ENCODE results near the gene MED25. TPM values are rescaled to one million over a fixed set of nuclear protein-coding genes. Genes with fewer than 3 reads are reported as not detected.

MED25 gene
- polyA plus RNA-seq, 1 donor from 2014 or later = 18.9 TPM

- Histone ChIP-seq H3K9me3 (ENCODE audit: low read length) (no peaks in the 10 kb centered on the region), H3K4me3 (ENCODE audit: low read length) (no peak overlapping the region), H2AFZ (ENCODE audit: low read depth, low read length) (no peak overlapping the region), H3K79me2 (replicated peaks; ENCODE audit: insufficient read depth, low read length) (no peaks in the 10 kb centered on the region), H3K9ac (ENCODE audit: low read length) (no peak overlapping the region), H3F3A (ENCODE audit: insufficient read depth, low read length, poor library complexity, severe bottlenecking) (no peaks in the 10 kb centered on the region), H3K27me3 (ENCODE audit: insufficient read depth, low read depth, low read length) (no peaks in the 10 kb centered on the region), H3K36me3 (ENCODE audit: insufficient read depth, low read length) (peaks cover 4% of the 10 kb centered on the region), H4K20me1 (ENCODE audit: insufficient read depth) (no peaks in the 10 kb centered on the region), H3K9me2 (ENCODE audit: insufficient read depth, low read length) (no peaks in the 10 kb centered on the region), H3K27ac (ENCODE audit: low read length) (no peak overlapping the region), H3K4me2 (ENCODE audit: low read length) (no peak overlapping the region)
- TF ChIP-seq POLR2AphosphoS5 (IDR thresholded peaks at IDR 0.05) = no peak
- TF ChIP-seq CTCF (IDR thresholded peaks at IDR 0.05; ENCODE audit: poor library complexity, severe bottlenecking) = no peak
- TF ChIP-seq EZH2 (IDR thresholded peaks at IDR 0.05; ENCODE audit: borderline replicate concordance, insufficient read depth, low read length, poor library complexity, severe bottlenecking) = no peak
- TF ChIP-seq REST (IDR thresholded peaks at IDR 0.05; ENCODE audit: borderline replicate concordance) = no peak
- TF ChIP-seq RAD21 (conservative IDR thresholded peaks at IDR 0.05) = no peak
- TF ChIP-seq EP300 (conservative IDR thresholded peaks at IDR 0.05; ENCODE audit: poor library complexity, severe bottlenecking) = no peak
- TF ChIP-seq TAF1 (IDR thresholded peaks at IDR 0.05; ENCODE audit: low read depth) = no peak
- no peak for TF ChIP-seq MXI1 (conservative IDR thresholded peaks at IDR 0.05; ENCODE audit: poor library complexity, severe bottlenecking)
- TF ChIP-seq SMC3 (conservative IDR thresholded peaks at IDR 0.05; ENCODE audit: poor library complexity) = no peak
These were observed 28.3 kb downstream of the MED25 start for GRCh38 chr19:49846408-49846807.

- Histone ChIP-seq H3F3A (ENCODE audit: insufficient read depth, low read length, poor library complexity, severe bottlenecking) (no peaks in the 10 kb centered on the region), H3K27me3 (ENCODE audit: insufficient read depth, low read depth, low read length) (no peaks in the 10 kb centered on the region), H3K4me2 (ENCODE audit: low read length) (no peak overlapping the region), H3K4me3 (ENCODE audit: low read length) (no peak overlapping the region), H3K27ac (ENCODE audit: low read length) (no peak overlapping the region), H3K79me2 (replicated peaks; ENCODE audit: insufficient read depth, low read length) (peaks cover 14% of the 10 kb centered on the region), H4K20me1 (ENCODE audit: insufficient read depth) (peaks cover 10% of the 10 kb centered on the region), H3K36me3 (ENCODE audit: insufficient read depth, low read length) (peaks cover 4% of the 10 kb centered on the region), H3K9me2 (ENCODE audit: insufficient read depth, low read length) (no peaks in the 10 kb centered on the region), H3K9ac (ENCODE audit: low read length) (no peak overlapping the region), H2AFZ (ENCODE audit: low read depth, low read length) (no peak overlapping the region), H3K9me3 (ENCODE audit: low read length) (no peaks in the 10 kb centered on the region)
- TF ChIP-seq REST (IDR thresholded peaks at IDR 0.05; ENCODE audit: borderline replicate concordance) (no peak), EP300 (conservative IDR thresholded peaks at IDR 0.05; ENCODE audit: poor library complexity, severe bottlenecking) (no peak), CTCF (IDR thresholded peaks at IDR 0.05; ENCODE audit: poor library complexity, severe bottlenecking) (no peak), POLR2AphosphoS5 (IDR thresholded peaks at IDR 0.05) (no peak), SMC3 (conservative IDR thresholded peaks at IDR 0.05; ENCODE audit: poor library complexity) (no peak), EZH2 (IDR thresholded peaks at IDR 0.05; ENCODE audit: borderline replicate concordance, insufficient read depth, low read length, poor library complexity, severe bottlenecking) (no peak), RAD21 (conservative IDR thresholded peaks at IDR 0.05) (no peak), MXI1 (conservative IDR thresholded peaks at IDR 0.05; ENCODE audit: poor library complexity, severe bottlenecking) (no peak)
These were observed 29.9 kb downstream of the MED25 start for GRCh38 chr19:49847731-49848696.
